T-helper 2 cell treated with Interferon-gamma antibody and Interleukin-4, amounts not matched to agents 5 μg/mL and 100 μg/mL, for 36 hours (primary cell): ENCODE measurements around the gene MYG1.

Source experiments
- DNase-seq: peaks from one replicate; pipeline ENCODE4 v3.0.0; 2021; ENCODE audit warnings: low spot score
- H3K27ac Mint-ChIP-seq: one replicate; pipeline ENCODE4 v1.8.0; 2021; ENCODE audit warnings: mild to moderate bottlenecking, mixed read lengths
- H3K27me3 Mint-ChIP-seq: one replicate; pipeline ENCODE4 v1.8.0; 2021; ENCODE audit warnings: low read depth, mixed read lengths
- H3K36me3 Mint-ChIP-seq: one replicate; pipeline ENCODE4 v1.8.0; 2021; ENCODE audit warnings: low read depth, mixed read lengths
- H3K4me1 Mint-ChIP-seq: one replicate; pipeline ENCODE4 v1.8.0; 2021; ENCODE audit warnings: low read depth, mixed read lengths
- H3K4me3 Mint-ChIP-seq: one replicate; pipeline ENCODE4 v1.8.0; 2022; ENCODE audit warnings: mild to moderate bottlenecking, moderate library complexity, mixed read lengths
- H3K9me3 Mint-ChIP-seq: one replicate; pipeline ENCODE4 v1.8.0; 2021; ENCODE audit warnings: mixed read lengths

Gene MYG1

GRCh38 chr12:53299454-53300180 lies at the start of gene MYG1:
TSS of gene MYG1 (plus strand) at chr12:53299695. CDS start at chr12:53299738, 43 bp downstream.
- H3K4me1 Mint-ChIP-seq: peaks cover 49% of the 10 kb centered on the region
- peak; percentile 86 for DNase-seq
- peaks cover 50% of the 10 kb centered on the region for H3K36me3 Mint-ChIP-seq
- peak within 1 kb of the TSS; percentile 98 for H3K4me3 Mint-ChIP-seq
- H3K9me3 Mint-ChIP-seq: no peaks in the 10 kb centered on the region
- H3K27me3 Mint-ChIP-seq: no peaks in the 10 kb centered on the region
- peak within 1 kb of the TSS; percentile 93 for H3K27ac Mint-ChIP-seq

- H3K9me3 Mint-ChIP-seq: no peaks in the 10 kb centered on the region
- no peaks in the 10 kb centered on the region for H3K27me3 Mint-ChIP-seq
- peaks cover 38% of the 10 kb centered on the region for H3K4me1 Mint-ChIP-seq
- DNase-seq: peak; percentile 74
- H3K27ac Mint-ChIP-seq: peak overlapping the region; percentile 90
- H3K4me3 Mint-ChIP-seq: peak overlapping the region; percentile 97
- peaks cover 11% of the 10 kb centered on the region for H3K36me3 Mint-ChIP-seq
Observed at GRCh38 chr12:53251477-53252348, 47.8 kb upstream of the MYG1 start.

GRCh38 chr12:53252349-53252916 lies 47.1 kb upstream of the MYG1 start:
- Mint-ChIP-seq H3K27ac (peak overlapping the region; percentile 90), H3K4me3 (peak overlapping the region; percentile 97), H3K27me3 (no peaks in the 10 kb centered on the region), H3K36me3 (peaks cover 11% of the 10 kb centered on the region), H3K4me1 (peaks cover 38% of the 10 kb centered on the region), H3K9me3 (no peaks in the 10 kb centered on the region)
- no peak for DNase-seq

- DNase-seq: no peak
- Mint-ChIP-seq H3K4me1 (peaks cover 38% of the 10 kb centered on the region), H3K36me3 (peaks cover 11% of the 10 kb centered on the region), H3K27ac (peak overlapping the region; percentile 90), H3K27me3 (no peaks in the 10 kb centered on the region), H3K9me3 (no peaks in the 10 kb centered on the region), H3K4me3 (peak overlapping the region; percentile 97)
Observed at GRCh38 chr12:53253298-53253697, 46.2 kb upstream of the MYG1 start.

- no peak for DNase-seq
- peaks cover 11% of the 10 kb centered on the region for H3K36me3 Mint-ChIP-seq
- no peaks in the 10 kb centered on the region for H3K9me3 Mint-ChIP-seq
- peak overlapping the region; percentile 50 for H3K27ac Mint-ChIP-seq
- H3K4me3 Mint-ChIP-seq: peak overlapping the region; percentile 22
- peaks cover 41% of the 10 kb centered on the region for H3K4me1 Mint-ChIP-seq
- H3K27me3 Mint-ChIP-seq: no peaks in the 10 kb centered on the region
Observed at GRCh38 chr12:53254816-53255545, 44.5 kb upstream of the MYG1 start.

GRCh38 chr12:53255996-53256395 lies 43.5 kb upstream of the MYG1 start:
- Mint-ChIP-seq H3K36me3 (peaks cover 11% of the 10 kb centered on the region), H3K9me3 (no peaks in the 10 kb centered on the region), H3K27me3 (no peaks in the 10 kb centered on the region), H3K27ac (no peak overlapping the region), H3K4me1 (peaks cover 41% of the 10 kb centered on the region), H3K4me3 (peak overlapping the region; percentile 12)
- no peak for DNase-seq

GRCh38 chr12:53258541-53259539 lies 40.7 kb upstream of the MYG1 start:
- no peaks in the 10 kb centered on the region for H3K9me3 Mint-ChIP-seq
- H3K4me3 Mint-ChIP-seq: no peak overlapping the region
- H3K27ac Mint-ChIP-seq: no peak overlapping the region
- H3K27me3 Mint-ChIP-seq: no peaks in the 10 kb centered on the region
- H3K4me1 Mint-ChIP-seq: peaks cover 23% of the 10 kb centered on the region
- no peaks in the 10 kb centered on the region for H3K36me3 Mint-ChIP-seq
- DNase-seq: no peak

GRCh38 chr12:53259891-53260290 lies 39.6 kb upstream of the MYG1 start:
- Mint-ChIP-seq H3K27me3 (no peaks in the 10 kb centered on the region), H3K36me3 (no peaks in the 10 kb centered on the region)

GRCh38 chr12:53265783-53266182 lies 33.7 kb upstream of the MYG1 start:
- Mint-ChIP-seq H3K9me3 (no peaks in the 10 kb centered on the region), H3K36me3 (peaks cover 22% of the 10 kb centered on the region), H3K4me1 (peaks cover 31% of the 10 kb centered on the region), H3K27ac (no peak overlapping the region), H3K27me3 (no peaks in the 10 kb centered on the region), H3K4me3 (no peak overlapping the region)
- no peak for DNase-seq

More at GRCh38 chr12:53259891-53260290, 39.6 kb upstream of the MYG1 start:
- peaks cover 16% of the 10 kb centered on the region for H3K4me1 Mint-ChIP-seq
- H3K4me3 Mint-ChIP-seq: no peak overlapping the region
- H3K27ac Mint-ChIP-seq: no peak overlapping the region
- no peak for DNase-seq
- no peaks in the 10 kb centered on the region for H3K9me3 Mint-ChIP-seq

- no peaks in the 10 kb centered on the region for H3K27me3 Mint-ChIP-seq
- no peaks in the 10 kb centered on the region for H3K9me3 Mint-ChIP-seq
- peak overlapping the region; percentile 95 for H3K27ac Mint-ChIP-seq
- H3K4me1 Mint-ChIP-seq: peaks cover 39% of the 10 kb centered on the region
- H3K36me3 Mint-ChIP-seq: peaks cover 34% of the 10 kb centered on the region
- H3K4me3 Mint-ChIP-seq: peak overlapping the region; percentile 98
- peak; percentile 45 for DNase-seq
Observed at GRCh38 chr12:53267306-53267998, 32.0 kb upstream of the MYG1 start.

GRCh38 chr12:53267999-53268629 lies 31.4 kb upstream of the MYG1 start, which contains the start of gene ESPL1:
TSS of gene ESPL1 (plus strand) at chr12:53268299. CDS start at chr12:53268767, 468 bp downstream.
- no peaks in the 10 kb centered on the region for H3K9me3 Mint-ChIP-seq
- peaks cover 37% of the 10 kb centered on the region for H3K36me3 Mint-ChIP-seq
- H3K4me1 Mint-ChIP-seq: peaks cover 39% of the 10 kb centered on the region
- peak; percentile 93 for DNase-seq
- peak within 1 kb of the TSS; percentile 95 for H3K27ac Mint-ChIP-seq
- H3K4me3 Mint-ChIP-seq: peak within 1 kb of the TSS; percentile 98
- H3K27me3 Mint-ChIP-seq: no peaks in the 10 kb centered on the region
